IPS DF 19.7 (cell line): Measurements from ENCODE around the gene ZFHX3.

Experiments
- DNase-seq: peaks from one replicate; pipeline ENCODE4 v3.0.0-alpha.2; 2013; ENCODE audit warnings: low read depth, low spot score

ZFHX3 gene

DNA sequence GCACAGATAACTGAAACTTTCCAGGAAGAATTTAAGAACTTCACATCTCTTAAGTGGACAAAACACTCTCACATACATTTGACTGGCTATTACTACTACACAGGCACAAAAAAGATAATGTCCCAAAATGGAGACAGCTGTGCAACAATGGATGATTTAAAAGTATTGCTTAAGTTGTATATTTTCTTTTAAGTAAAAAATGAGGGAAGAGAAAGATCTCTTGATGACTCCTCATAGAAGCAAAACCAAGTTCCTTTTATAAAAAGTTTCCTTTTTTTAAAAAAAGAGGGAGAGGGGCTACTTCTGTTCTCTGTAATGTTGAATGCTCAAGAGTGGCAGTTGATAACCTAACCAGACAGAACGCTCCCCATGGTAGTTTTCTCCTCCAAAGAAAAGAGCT lies 195.5 kb downstream of the ZFHX3 start:
- no peak for DNase-seq

DNA sequence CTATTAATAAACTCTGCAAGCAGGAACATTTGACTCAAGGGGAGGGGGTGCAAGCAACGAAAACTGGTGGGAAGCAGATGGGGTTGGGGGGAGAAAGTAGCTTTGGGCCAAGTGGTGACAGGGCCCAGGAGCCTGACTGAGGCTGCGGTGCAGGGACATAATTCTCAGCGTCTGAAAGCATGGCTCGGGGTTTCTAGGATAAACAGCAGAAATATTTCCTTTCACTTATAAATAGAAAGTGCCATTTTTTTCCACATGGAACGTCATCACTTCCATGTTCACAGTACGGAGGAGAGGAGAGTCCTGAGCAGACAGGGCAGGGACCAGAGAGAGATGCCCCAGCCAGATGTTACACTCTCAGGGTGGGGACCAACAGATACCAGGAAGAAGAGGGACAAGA lies 197.1 kb downstream of the ZFHX3 start:
- no peak for DNase-seq

DNA sequence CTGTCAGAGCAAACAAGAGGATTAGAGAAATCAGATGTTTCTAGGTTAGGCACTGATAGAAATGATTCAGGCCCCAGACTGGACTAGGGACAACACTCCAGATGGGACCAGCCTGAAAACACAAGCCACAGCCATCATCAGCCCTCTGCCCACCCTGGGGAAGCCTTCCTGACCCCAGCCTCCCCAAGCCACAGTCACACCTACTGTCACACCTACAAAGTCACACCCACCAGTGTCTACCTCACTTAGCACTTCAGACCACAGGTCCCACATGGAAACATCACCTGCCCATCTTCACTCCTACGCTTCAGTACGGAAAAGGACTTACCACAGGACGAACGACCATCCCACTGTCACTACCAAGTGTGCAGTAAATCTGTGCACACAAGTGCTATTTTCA lies 197.9 kb downstream of the ZFHX3 start:
- DNase-seq: no peak

GRCh38 chr16:72848759-72849664 lies 198.9 kb downstream of the ZFHX3 start:
- no peak for DNase-seq

DNA sequence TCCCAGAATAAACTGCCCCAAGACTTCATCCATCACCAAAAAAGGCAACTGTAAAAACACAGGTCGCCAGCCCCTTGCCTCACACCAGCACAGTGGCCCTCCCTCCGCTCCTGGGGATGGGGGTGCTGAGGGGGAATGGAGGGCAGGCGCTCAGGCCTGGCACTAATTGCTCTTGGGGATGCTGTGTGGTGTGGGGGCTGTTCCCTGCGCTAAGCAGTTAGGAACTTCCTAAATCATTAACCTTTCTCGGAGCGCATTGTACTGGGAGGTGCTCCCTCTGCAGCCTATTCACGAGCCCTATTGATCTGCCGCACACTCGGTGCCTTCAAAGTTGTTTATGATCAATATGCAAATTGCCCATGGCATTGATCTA lies 199.9 kb downstream of the ZFHX3 start:
- DNase-seq: no peak

DNA sequence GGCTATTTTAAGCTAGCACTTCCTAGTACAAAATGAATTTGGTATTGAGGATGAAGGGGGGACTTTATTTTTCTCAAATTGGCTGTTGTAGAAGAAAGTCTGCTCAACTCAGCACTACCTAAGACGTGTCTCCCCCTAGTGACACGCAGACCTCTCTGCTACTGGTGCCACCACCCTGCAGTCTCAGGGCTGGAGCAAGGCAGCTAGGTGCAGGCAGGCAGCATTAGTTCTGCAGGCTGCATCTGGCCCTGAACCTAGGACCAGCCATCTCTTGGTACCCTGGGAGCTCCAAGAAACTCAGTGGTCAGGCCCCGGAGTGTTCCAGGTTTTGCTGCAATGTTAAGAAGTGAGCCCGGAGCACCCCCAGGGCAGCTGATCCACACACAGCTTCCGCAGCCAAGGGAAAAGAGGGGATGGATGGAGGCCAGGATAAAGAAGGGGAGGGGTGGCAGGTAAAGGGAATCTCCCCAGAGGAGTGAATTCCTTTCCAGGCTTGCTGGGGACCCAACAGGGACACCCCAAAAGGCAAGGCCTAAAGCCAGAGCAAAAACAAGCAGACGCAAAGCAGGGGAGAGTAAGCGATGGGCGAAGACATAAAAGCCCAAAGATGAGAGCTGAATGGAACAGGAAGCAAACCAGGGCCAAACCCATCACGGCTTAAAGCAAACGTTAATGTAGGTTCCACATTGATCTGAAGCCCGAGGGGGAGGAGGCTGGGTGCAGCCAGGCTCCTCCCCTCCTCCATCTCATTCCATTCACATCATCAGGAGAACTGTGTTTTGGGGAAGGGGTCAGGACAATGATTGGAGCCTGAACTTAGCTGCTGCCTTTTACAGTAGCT lies 200.5 kb downstream of the ZFHX3 start:
- no peak for DNase-seq

GRCh38 chr16:72846594-72846993 lies 201.3 kb downstream of the ZFHX3 start:
- no peak for DNase-seq

- no peak for DNase-seq
These were observed 202.5 kb downstream of the ZFHX3 start for GRCh38 chr16:72845322-72846020.

- DNase-seq: no peak
These were observed 203.6 kb downstream of the ZFHX3 start for GRCh38 chr16:72844225-72844920.

- no peak for DNase-seq
These were observed 206.4 kb downstream of the ZFHX3 start for GRCh38 chr16:72841506-72841905.

GRCh38 chr16:72840631-72841381 lies 207.1 kb downstream of the ZFHX3 start:
- no peak for DNase-seq

- no peak for DNase-seq
These were observed 209.0 kb downstream of the ZFHX3 start for GRCh38 chr16:72838951-72839350.

- no peak for DNase-seq
These were observed 209.4 kb downstream of the ZFHX3 start for GRCh38 chr16:72838586-72838910.

- DNase-seq: no peak
These were observed 209.9 kb downstream of the ZFHX3 start for GRCh38 chr16:72837846-72838585.

DNA sequence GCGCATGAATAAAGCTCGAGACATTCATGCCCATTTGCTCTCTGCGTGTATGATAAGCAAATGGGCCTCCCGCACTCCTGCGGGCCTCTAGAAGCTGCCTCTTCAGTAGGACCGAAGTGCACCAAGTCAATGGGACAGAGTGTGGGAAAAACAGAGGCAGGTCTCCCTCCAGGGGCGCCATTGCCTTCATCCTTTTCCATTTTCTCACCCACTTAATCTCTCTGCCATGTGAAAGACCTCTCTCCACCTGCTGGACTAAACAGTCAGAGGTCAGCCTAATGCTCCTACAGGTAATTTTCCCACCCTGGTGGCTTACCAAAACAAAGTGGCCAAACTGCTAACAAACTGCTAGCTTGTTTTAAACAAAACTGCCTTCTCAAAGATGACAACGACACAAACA lies 210.9 kb downstream of the ZFHX3 start:
- DNase-seq: no peak

GRCh38 chr16:72836181-72836580 lies 211.7 kb downstream of the ZFHX3 start:
- no peak for DNase-seq

DNA sequence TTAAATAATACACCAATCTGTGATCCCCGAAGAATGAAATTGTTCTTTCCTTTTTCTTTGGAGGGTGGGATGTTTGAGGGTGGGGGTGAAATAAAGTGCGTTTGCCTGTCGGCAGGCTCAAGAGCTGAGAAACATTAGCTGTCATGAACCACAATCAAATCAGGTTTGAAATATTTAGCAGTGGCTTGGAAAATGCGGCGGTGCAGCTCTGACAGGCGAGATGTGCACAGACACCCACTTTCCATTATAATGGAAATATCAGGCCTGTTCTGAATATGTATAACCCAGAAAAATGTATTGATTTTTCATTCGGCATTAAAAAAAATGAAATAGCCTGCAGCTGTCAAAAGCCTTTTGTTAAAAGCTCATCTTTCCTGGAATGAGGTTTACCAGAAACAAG lies 212.8 kb downstream of the ZFHX3 start:
- no peak for DNase-seq

DNA sequence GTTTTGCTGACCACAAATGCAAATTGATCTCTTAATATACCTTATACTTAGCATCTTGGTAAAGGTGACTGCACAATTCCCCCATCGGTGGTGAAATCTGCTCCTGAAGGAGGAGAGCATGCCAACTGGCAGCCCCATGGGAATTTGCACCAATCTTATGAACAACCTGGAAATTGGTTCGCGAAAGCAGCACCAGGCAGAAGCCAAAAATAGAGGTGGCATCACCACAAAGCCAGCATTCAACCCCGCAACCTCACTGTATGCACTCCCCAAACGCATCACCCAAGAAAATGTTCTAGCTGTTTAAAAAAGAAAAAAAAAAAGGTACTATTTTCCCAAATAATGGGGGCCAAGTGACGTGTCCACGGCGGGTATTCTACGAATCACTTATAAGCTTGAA lies 213.4 kb downstream of the ZFHX3 start:
- DNase-seq: no peak

DNA sequence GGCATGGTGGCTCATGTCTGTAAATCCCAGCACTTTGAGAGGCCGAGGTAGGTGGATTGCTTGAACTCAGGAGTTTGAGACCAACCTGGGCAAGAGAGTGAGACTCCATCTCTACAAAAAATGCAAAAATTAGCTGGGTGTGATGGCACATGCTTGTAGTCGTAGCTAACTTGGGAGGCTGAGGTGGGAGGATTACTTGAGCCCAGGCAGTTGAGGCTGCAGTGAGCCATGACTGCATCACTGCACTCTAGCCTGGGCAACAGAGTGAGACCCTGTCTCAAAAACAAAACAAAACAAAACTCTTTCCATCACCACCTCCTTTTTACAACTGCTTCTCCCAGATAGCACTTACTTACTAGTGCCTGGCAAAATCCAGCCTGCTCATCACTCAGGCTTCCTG lies 214.0 kb downstream of the ZFHX3 start:
- DNase-seq: no peak

DNA sequence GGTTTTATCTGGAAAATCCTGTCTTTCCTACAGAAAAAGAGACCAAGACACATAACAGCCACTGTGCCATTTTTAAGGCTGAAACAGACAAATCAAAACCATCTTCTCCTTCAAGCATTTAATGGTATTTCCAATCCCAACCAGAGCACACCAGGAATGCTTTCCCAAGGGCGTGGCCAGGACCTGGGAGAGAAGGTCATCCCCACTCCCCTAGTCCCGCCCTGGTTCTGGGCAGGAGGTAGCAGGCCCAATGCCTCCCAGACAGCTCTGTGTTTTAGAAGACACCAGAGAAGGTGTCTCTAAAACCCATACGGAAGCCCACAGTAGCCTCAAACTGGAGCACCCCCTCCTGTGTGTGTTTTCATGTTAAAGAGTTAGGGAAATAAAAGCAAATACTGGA lies 214.4 kb downstream of the ZFHX3 start:
- no peak for DNase-seq
